ENCODE measurements around the gene KCNQ1.

Gene KCNQ1

GRCh38 chr11:2584812-2585565 lies 140.2 kb downstream of the KCNQ1 start:
- DNase-seq, result peak in 1 of 2 experiments; percentile 0

- DNase-seq, result no peak
Observed at GRCh38 chr11:2585566-2586086, 140.8 kb downstream of the KCNQ1 start.

- DNase-seq, result peak in 1 of 2 experiments; percentile 0
Observed at GRCh38 chr11:2586087-2586792, 141.4 kb downstream of the KCNQ1 start.

GRCh38 chr11:2586793-2587131 lies 142.0 kb downstream of the KCNQ1 start:
- DNase-seq, result no peak

GRCh38 chr11:2587132-2587930 lies 142.5 kb downstream of the KCNQ1 start:
- DNase-seq, result peak in 1 of 2 experiments; percentile 1

- DNase-seq, result peak in 1 of 2 experiments; percentile 0
Observed at GRCh38 chr11:2587976-2588748, 143.4 kb downstream of the KCNQ1 start.

GRCh38 chr11:2588809-2589537 lies 144.2 kb downstream of the KCNQ1 start:
- no peak for DNase-seq

- DNase-seq, result no peak
Observed at GRCh38 chr11:2589538-2589934, 144.7 kb downstream of the KCNQ1 start.

- no peak for DNase-seq
Observed at GRCh38 chr11:2590131-2590964, 145.5 kb downstream of the KCNQ1 start.

GRCh38 chr11:2590965-2591754 lies 146.4 kb downstream of the KCNQ1 start:
- no peak for DNase-seq

GRCh38 chr11:2591805-2592204 lies 147.0 kb downstream of the KCNQ1 start:
- DNase-seq, result no peak

- no peak for DNase-seq
Observed at GRCh38 chr11:2592559-2593392, 148.0 kb downstream of the KCNQ1 start.

GRCh38 chr11:2593393-2593950 lies 148.7 kb downstream of the KCNQ1 start:
- DNase-seq, result no peak

- no peak for DNase-seq
Observed at GRCh38 chr11:2594267-2594666, 149.5 kb downstream of the KCNQ1 start.

GRCh38 chr11:2595204-2595603 lies 150.4 kb downstream of the KCNQ1 start:
- no peak for DNase-seq

- DNase-seq, result no peak
Observed at GRCh38 chr11:2599561-2600189, 154.9 kb downstream of the KCNQ1 start.

GRCh38 chr11:2609345-2609744 lies 164.5 kb downstream of the KCNQ1 start:
- DNase-seq, result no peak

GRCh38 chr11:2612884-2613571 lies 168.2 kb downstream of the KCNQ1 start:
- no peak for DNase-seq

Measured in stimulated activated CD4-positive, alpha-beta T cell treated with anti-CD3 and anti-CD28 coated beads, Interleukin-4, amount 100 ng/mL, for 4 hours (primary cell).